CD4-positive, alpha-beta T cell treated with Interleukin-12 subunit alpha and Interleukin-12 subunit beta, for 1 hour (primary cell): Measurements from ENCODE around the gene DLGAP1.
"Not testable (repeated sequence)": the region's sequence is repeated elsewhere in the genome, so short reads cannot be mapped to it uniquely, and the experiment has no call there.

Experiments used
- DNase-seq: peaks from one replicate; pipeline ENCODE4 v3.0.0-alpha.2; 2020

The DLGAP1 gene

GRCh38 chr18:3479978-3480509 is 975.1 kb downstream of the DLGAP1 start:
- DNase-seq, result no peak

- no peak for DNase-seq
These were observed 976.7 kb downstream of the DLGAP1 start for GRCh38 chr18:3478262-3478978.

GRCh38 chr18:3472681-3473544 is 982.2 kb downstream of the DLGAP1 start:
- DNase-seq, result no peak

GRCh38 chr18:3472121-3472520 is 983.0 kb downstream of the DLGAP1 start:
- not testable (repeated sequence) for DNase-seq

GRCh38 chr18:3471141-3471648 is 983.9 kb downstream of the DLGAP1 start:
- DNase-seq, result no peak

GRCh38 chr18:3468833-3469232 is 986.3 kb downstream of the DLGAP1 start:
- DNase-seq, result no peak

GRCh38 chr18:3468066-3468705 is 986.9 kb downstream of the DLGAP1 start:
- no peak for DNase-seq

GRCh38 chr18:3466872-3467271 is 988.2 kb downstream of the DLGAP1 start:
- DNase-seq, result peak; percentile 25

- DNase-seq, result no peak
These were observed 989.1 kb downstream of the DLGAP1 start for GRCh38 chr18:3466045-3466444.

- DNase-seq, result no peak
These were observed 992.1 kb downstream of the DLGAP1 start for GRCh38 chr18:3463051-3463450.

- DNase-seq, result no peak
These were observed 993.4 kb downstream of the DLGAP1 start for GRCh38 chr18:3461704-3462103.

GRCh38 chr18:3460823-3461398 is 994.2 kb downstream of the DLGAP1 start:
- no peak for DNase-seq

- DNase-seq, result peak; percentile 22
These were observed 995.9 kb downstream of the DLGAP1 start for GRCh38 chr18:3458952-3459853.

GRCh38 chr18:3458378-3458777 is 996.7 kb downstream of the DLGAP1 start:
- peak; percentile 62 for DNase-seq

- no peak for DNase-seq
These were observed 997.8 kb downstream of the DLGAP1 start for GRCh38 chr18:3457261-3457724.

- no peak for DNase-seq
These were observed 998.4 kb downstream of the DLGAP1 start for GRCh38 chr18:3456686-3457069.

- no peak for DNase-seq
These were observed 999.0 kb downstream of the DLGAP1 start for GRCh38 chr18:3455907-3456685.

GRCh38 chr18:3455090-3455635 is 999.9 kb downstream of the DLGAP1 start:
- no peak for DNase-seq

- DNase-seq, result peak; percentile 64
These were observed 1000.6 kb downstream of the DLGAP1 start for GRCh38 chr18:3454365-3455089.
